ENCODE data around the gene KCNG1. TPM values are rescaled to one million over a fixed set of nuclear protein-coding genes. Genes with fewer than 3 reads are reported as not detected.

Gene KCNG1
- total and polyA plus RNA-seq, 2 of the 8 experiments (the other 6 are each of a cell fraction or from before 2014, with no cell fraction given): 16.0 to 18.0 TPM

DNA sequence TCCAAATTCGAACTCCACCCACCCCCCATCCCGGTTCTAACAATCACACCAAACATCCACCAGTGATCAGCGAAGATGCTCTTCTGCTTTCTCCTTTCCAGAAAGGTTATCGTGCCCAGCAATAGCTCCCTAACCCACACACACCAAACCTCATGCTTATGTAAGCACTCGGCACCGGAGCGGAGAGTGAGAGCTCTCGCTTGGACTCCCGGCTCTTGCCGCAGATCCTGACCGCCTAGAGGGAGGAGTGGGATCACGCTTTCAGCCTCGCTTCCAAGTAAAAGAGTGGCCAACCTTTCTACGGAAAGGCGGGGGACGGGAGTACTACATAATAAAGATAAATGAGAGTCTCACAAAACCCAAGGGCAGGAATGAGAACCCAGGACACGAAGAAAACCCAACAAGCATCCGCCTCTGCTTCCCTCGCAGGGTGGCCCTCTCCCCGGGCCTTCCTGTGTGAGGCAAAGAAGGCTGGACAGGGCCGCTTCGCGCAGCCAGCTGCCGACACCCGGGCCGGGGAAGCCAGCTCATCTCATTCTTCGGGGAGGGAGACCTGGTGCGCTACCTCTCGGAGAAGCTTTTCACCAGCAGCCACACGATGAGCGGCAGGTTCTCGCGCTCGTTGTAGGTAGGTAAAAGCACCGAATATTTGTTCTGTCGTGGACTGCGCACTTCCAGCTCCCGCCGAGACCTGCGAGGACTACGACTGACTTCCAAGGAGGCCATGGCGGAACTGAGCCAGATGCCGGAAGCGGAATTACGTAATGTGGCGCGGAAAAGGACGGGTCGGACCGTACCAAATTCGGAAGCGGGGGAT is 64.9 kb downstream of the KCNG1 start, which contains the start of gene DPM1 (continued):
- TF ChIP-seq CHD1 (IDR thresholded peaks at IDR 0.05; ENCODE audit: low read depth, low read length) (no peak; the same call in 1 of the 2 replicates), MAFK (IDR thresholded peaks at IDR 0.05; ENCODE audit: low read depth, low read length) (no peak), POLR2AphosphoS5 (IDR thresholded peaks at IDR 0.05; ENCODE audit: low read depth, low read length) (peak; percentile 99), POLR2A (IDR thresholded peaks at IDR 0.05; ENCODE audit: control extremely low read depth in 1 of 2, low read depth in 2 of 2, low read length in 2 of 2) (peak; percentile 92 to 97), YY1 (IDR thresholded peaks at IDR 0.05; ENCODE audit: low read depth, low read length) (peak; percentile 75; the same call in 1 of the 2 replicates), CTBP2 (IDR thresholded peaks at IDR 0.05; ENCODE audit: borderline replicate concordance, insufficient read depth, insufficient read length, low read length) (no peak), TAF7 (optimal IDR thresholded peaks at IDR 0.05; ENCODE audit: borderline replicate concordance, low read depth, low read length) (peak; percentile 99), BACH1 (IDR thresholded peaks at IDR 0.05; ENCODE audit: low read length) (no peak), ASH2L (IDR thresholded peaks at IDR 0.05; ENCODE audit: low read length) (peak; percentile 88), POU5F1 (IDR thresholded peaks at IDR 0.05; ENCODE audit: low read depth, low read length) (no peak), TAF1 (IDR thresholded peaks at IDR 0.05; ENCODE audit: low read depth, low read length) (peak; percentile 100), SRF (IDR thresholded peaks at IDR 0.05; ENCODE audit: low read depth, low read length) (no peak), RXRA (IDR thresholded peaks at IDR 0.05; ENCODE audit: insufficient read depth, low read depth, low read length) (no peak), KDM4A (IDR thresholded peaks at IDR 0.05; ENCODE audit: low read depth, low read length, severe bottlenecking) (no peak), ZNF274 (IDR thresholded peaks at IDR 0.05; ENCODE audit: borderline replicate concordance, extremely low read depth, low read length) (no peak), EP300 (IDR thresholded peaks at IDR 0.05; ENCODE audit: borderline replicate concordance in 1 of 2, low read depth in 2 of 2, low read length in 2 of 2) (no peak), RFX5 (IDR thresholded peaks at IDR 0.05; ENCODE audit: borderline replicate concordance, low read depth, low read length) (no peak), GTF2F1 (IDR thresholded peaks at IDR 0.05; ENCODE audit: borderline replicate concordance, low read depth, low read length) (no peak), SIRT6 (IDR thresholded peaks at IDR 0.05; ENCODE audit: low read length) (no peak), TEAD4 (IDR thresholded peaks at IDR 0.05; ENCODE audit: low read depth, low read length) (no peak)
- TF ChIP-seq, protein P1, sequence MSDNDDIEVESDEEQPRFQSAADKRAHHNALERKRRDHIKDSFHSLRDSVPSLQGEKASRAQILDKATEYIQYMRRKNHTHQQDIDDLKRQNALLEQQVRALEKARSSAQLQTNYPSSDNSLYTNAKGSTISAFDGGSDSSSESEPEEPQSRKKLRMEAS (IDR thresholded peaks at IDR 0.05): peak; percentile 25; the same call in 1 of the 2 replicates
- TF ChIP-seq, protein P2, sequence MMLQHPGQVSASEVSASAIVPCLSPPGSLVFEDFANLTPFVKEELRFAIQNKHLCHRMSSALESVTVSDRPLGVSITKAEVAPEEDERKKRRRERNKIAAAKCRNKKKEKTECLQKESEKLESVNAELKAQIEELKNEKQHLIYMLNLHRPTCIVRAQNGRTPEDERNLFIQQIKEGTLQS (IDR thresholded peaks at IDR 0.05; ENCODE audit: insufficient read depth, low read depth, low read length): no peak
- TF ChIP-seq, protein P3, sequence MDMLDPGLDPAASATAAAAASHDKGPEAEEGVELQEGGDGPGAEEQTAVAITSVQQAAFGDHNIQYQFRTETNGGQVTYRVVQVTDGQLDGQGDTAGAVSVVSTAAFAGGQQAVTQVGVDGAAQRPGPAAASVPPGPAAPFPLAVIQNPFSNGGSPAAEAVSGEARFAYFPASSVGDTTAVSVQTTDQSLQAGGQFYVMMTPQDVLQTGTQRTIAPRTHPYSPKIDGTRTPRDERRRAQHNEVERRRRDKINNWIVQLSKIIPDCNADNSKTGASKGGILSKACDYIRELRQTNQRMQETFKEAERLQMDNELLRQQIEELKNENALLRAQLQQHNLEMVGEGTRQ (IDR thresholded peaks at IDR 0.05; ENCODE audit: low read length): no peak

Measured in H1 (cell line).